Esophagus squamous epithelium (tissue), 5 donors: ENCODE results near the gene PHTF2. TPM values are rescaled to one million over a fixed set of nuclear protein-coding genes. Genes with fewer than 3 reads are reported as not detected.

Experiments
- DNase-seq: peaks from one replicate; lab custom pipeline; 2025; lab: John Stamatoyannopoulos, UW
- H3K27ac ChIP-seq, 4 donors: fragments of 200-600 bp; sonication (generic); one replicate each; pipeline ENCODE4 v1.5.1; 2016 to 2019; ENCODE audit warnings: mild to moderate bottlenecking in 1 of 4
- H3K27me3 ChIP-seq, 4 donors: fragments of 200-600 bp; sonication (generic); 1 replicate in 3 of 4; 2 replicates in 1 of 4; pipeline versions ENCODE4 v1.5.1 to v1.6.0; 2017 to 2021; ENCODE audit warnings: antibody characterized with exemption in 1 of 4
- H3K36me3 ChIP-seq, 3 donors: fragments of 200-600 bp; sonication (generic); one replicate each; pipeline ENCODE4 v1.5.1; 2016 to 2019
- H3K4me1 ChIP-seq, 3 donors: fragments of 200-600 bp; sonication (generic); one replicate each; pipeline ENCODE4 v1.5.1; 2017 to 2019
- H3K4me3 ChIP-seq, 4 donors: fragments of 200-600 bp; sonication (generic); 1 replicate in 3 of 4; 2 replicates in 1 of 4; pipeline ENCODE4 v1.5.1; 2016 to 2019; ENCODE audit warnings: mild to moderate bottlenecking in 2 of 4, moderate library complexity in 1 of 4
- H3K9me3 ChIP-seq, 3 donors: fragments of 200-600 bp; sonication (generic); one replicate each; pipeline ENCODE4 v1.5.1; 2016 to 2019
- CTCF ChIP-seq, 6 experiments: fragments of 450-650 bp in 4 of 6; fragments of 200-600 bp in 2 of 6; sonication (generic) in 2 of 6; IDR thresholded peaks; one replicate each; pipeline ENCODE4 v1.5.1; 2016 to 2019; ENCODE audit warnings: antibody characterized with exemption in 6 of 6, mild to moderate bottlenecking in 4 of 6, moderate library complexity in 4 of 6
- POLR2A ChIP-seq, 4 donors: fragments of 450-650 bp; IDR thresholded peaks; one replicate each; pipeline ENCODE4 v1.6.1; 2017; ENCODE audit warnings: antibody characterized with exemption in 4 of 4, mild to moderate bottlenecking in 4 of 4, moderate library complexity in 3 of 4
- WGBS, 2 donors: methylation state at CpG; one replicate each; pipeline ENCODE4 v1.1.5; 2018; 5-methylcytosine and 5-hydroxymethylcytosine counted together
- intact Hi-C: fragments of 100-400 bp; cut with DNase I; formaldehyde crosslinking; loops from one replicate; pipeline ENCODE4 v1.15.0; 2022
- total RNA-seq, 4 donors: library from RNA; depleted of rRNA; stranded (reverse); fragments of >200 nt; gene quantifications; one replicate each; pipeline ENCODE4 v1.1.0, GENCODE V29; 2016
- donor health status: DM: yes; HTN: yes; CAD: no.

The PHTF2 gene
- total RNA-seq, 4 donors from 2014 or later = 6.5 to 15.4 (median 13.5) TPM

GRCh38 chr7:77985232-77985973, 186.8 kb downstream of the PHTF2 start:
- 75 to 81% methylated on average over 5 to 8 of the region's 12 CpGs for WGBS, 2 donors
- intact Hi-C loops = no loop called here
- H3K4me1 ChIP-seq = peaks cover 0 to 8% (median 2%) of the 10 kb centered on the region in 3 donors

GRCh38 chr7:77985974-77986339, 187.4 kb downstream of the PHTF2 start:
- peaks cover 0 to 14% (median 5%) of the 10 kb centered on the region in 3 donors for H3K4me1 ChIP-seq
- H3K4me3 ChIP-seq = no peak overlapping the region
- H3K27ac ChIP-seq = no peak overlapping the region
- H3K27me3 ChIP-seq = no peaks in the 10 kb centered on the region
- no peaks in the 10 kb centered on the region for H3K9me3 ChIP-seq
- TF ChIP-seq CTCF (IDR thresholded peaks at IDR 0.05) = no peak
- TF ChIP-seq POLR2A (IDR thresholded peaks at IDR 0.05) = no peak
- DNase-seq = no peak
- H3K36me3 ChIP-seq = no peaks in the 10 kb centered on the region
- intact Hi-C loops = no loop called here
- WGBS, 2 donors = 59 to 77% methylated on average over 2 to 3 of the region's 3 CpGs

More at GRCh38 chr7:77985232-77985973, 186.8 kb downstream of the PHTF2 start:
- H3K27ac ChIP-seq = peak overlapping the region in 2 of 4 donors; percentile 7 to 52
- no peaks in the 10 kb centered on the region for H3K9me3 ChIP-seq
- no peaks in the 10 kb centered on the region for H3K27me3 ChIP-seq
- no peak for DNase-seq
- no peak for TF ChIP-seq POLR2A (IDR thresholded peaks at IDR 0.05)
- TF ChIP-seq CTCF (IDR thresholded peaks at IDR 0.05) = no peak
- H3K4me3 ChIP-seq = no peak overlapping the region
- H3K36me3 ChIP-seq = no peaks in the 10 kb centered on the region

GRCh38 chr7:77989981-77990566, 191.5 kb downstream of the PHTF2 start:
- H3K36me3 ChIP-seq = no peaks in the 10 kb centered on the region
- H3K27ac ChIP-seq = peak overlapping the region; percentile 30 to 73 (median 54)
- H3K9me3 ChIP-seq = no peaks in the 10 kb centered on the region
- H3K4me1 ChIP-seq = peaks cover 0 to 32% (median 5%) of the 10 kb centered on the region in 3 donors
- H3K4me3 ChIP-seq = peak overlapping the region; percentile 9 to 28 (median 16)
- WGBS, 2 donors = 30 to 65% methylated on average over 3 of the region's 6 CpGs
- no peaks in the 10 kb centered on the region for H3K27me3 ChIP-seq
- intact Hi-C loops = no loop called here
- DNase-seq = no peak
- TF ChIP-seq POLR2A (IDR thresholded peaks at IDR 0.05) = no peak
- no peak for TF ChIP-seq CTCF (IDR thresholded peaks at IDR 0.05)

GRCh38 chr7:77991656-77992055, 193.1 kb downstream of the PHTF2 start:
- Histone ChIP-seq H3K9me3 (no peaks in the 10 kb centered on the region), H3K4me3 (peak overlapping the region in 1 of 4 donors; percentile 23), H3K4me1 (peaks cover 0 to 32% (median 5%) of the 10 kb centered on the region in 3 donors), H3K27me3 (no peaks in the 10 kb centered on the region), H3K27ac (peak overlapping the region in 2 of 4 donors; percentile 44 to 68), H3K36me3 (no peaks in the 10 kb centered on the region)
- intact Hi-C loops = no loop called here
- no peak for TF ChIP-seq POLR2A (IDR thresholded peaks at IDR 0.05)
- no peak for TF ChIP-seq CTCF (IDR thresholded peaks at IDR 0.05)
- 68 to 77% methylated on average over 4 of the region's 4 CpGs for WGBS, 2 donors
- no peak for DNase-seq

GRCh38 chr7:77993838-77994237, 195.3 kb downstream of the PHTF2 start:
- TF ChIP-seq POLR2A (IDR thresholded peaks at IDR 0.05) = no peak
- TF ChIP-seq CTCF (IDR thresholded peaks at IDR 0.05) = no peak
- Histone ChIP-seq H3K9me3 (no peaks in the 10 kb centered on the region), H3K36me3 (no peaks in the 10 kb centered on the region), H3K27me3 (no peaks in the 10 kb centered on the region), H3K4me3 (no peak overlapping the region), H3K27ac (no peak overlapping the region), H3K4me1 (peaks cover 0 to 32% (median 5%) of the 10 kb centered on the region in 3 donors)
- no peak for DNase-seq
- intact Hi-C loops = no loop called here
- 83 to 94% methylated on average over 3 of the region's 3 CpGs for WGBS, 2 donors
